Prostate gland (tissue), 2 donors: ENCODE results near the gene CEP41.

Experiments used
- POLR2A ChIP-seq: fragments of 450-650 bp; IDR thresholded peaks from one replicate; pipeline ENCODE4 v1.6.1; 2016; ENCODE audit warnings: antibody characterized with exemption, mild to moderate bottlenecking
- POLR2AphosphoS5 ChIP-seq: sonication (generic); formaldehyde crosslinking; IDR thresholded peaks from one replicate; pipeline ENCODE4 v1.6.1; 2017; ENCODE audit warnings: antibody characterized with exemption
- TF ChIP-seq, protein P1 (sequence below), 4 experiments: fragments of 200-600 bp in 2 of 4; fragments of 450-650 bp in 2 of 4; sonication (generic) in 2 of 4; IDR thresholded peaks; 1 replicate in 3 of 4; 2 replicates in 1 of 4; pipeline ENCODE4 v1.5.1; 2016 to 2019; ENCODE audit warnings: antibody characterized with exemption in 4 of 4, mild to moderate bottlenecking in 2 of 4, moderate library complexity in 2 of 4

GRCh38 chr7:130400120-130400572, 40.7 kb downstream of the CEP41 start:
- TF ChIP-seq, protein P1, sequence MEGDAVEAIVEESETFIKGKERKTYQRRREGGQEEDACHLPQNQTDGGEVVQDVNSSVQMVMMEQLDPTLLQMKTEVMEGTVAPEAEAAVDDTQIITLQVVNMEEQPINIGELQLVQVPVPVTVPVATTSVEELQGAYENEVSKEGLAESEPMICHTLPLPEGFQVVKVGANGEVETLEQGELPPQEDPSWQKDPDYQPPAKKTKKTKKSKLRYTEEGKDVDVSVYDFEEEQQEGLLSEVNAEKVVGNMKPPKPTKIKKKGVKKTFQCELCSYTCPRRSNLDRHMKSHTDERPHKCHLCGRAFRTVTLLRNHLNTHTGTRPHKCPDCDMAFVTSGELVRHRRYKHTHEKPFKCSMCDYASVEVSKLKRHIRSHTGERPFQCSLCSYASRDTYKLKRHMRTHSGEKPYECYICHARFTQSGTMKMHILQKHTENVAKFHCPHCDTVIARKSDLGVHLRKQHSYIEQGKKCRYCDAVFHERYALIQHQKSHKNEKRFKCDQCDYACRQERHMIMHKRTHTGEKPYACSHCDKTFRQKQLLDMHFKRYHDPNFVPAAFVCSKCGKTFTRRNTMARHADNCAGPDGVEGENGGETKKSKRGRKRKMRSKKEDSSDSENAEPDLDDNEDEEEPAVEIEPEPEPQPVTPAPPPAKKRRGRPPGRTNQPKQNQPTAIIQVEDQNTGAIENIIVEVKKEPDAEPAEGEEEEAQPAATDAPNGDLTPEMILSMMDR (IDR thresholded peaks at IDR 0.05), result no peak
- TF ChIP-seq POLR2A (no peak), POLR2AphosphoS5 (no peak)
